GM21619 (cell line): ENCODE results near the gene FBN1.

ENCODE experiments used
- ATAC-seq: cut with Tn5 transposase; IDR thresholded peaks from one replicate; pipeline ENCODE4 v1.9.1; 2021; ENCODE audit not compliant: unreplicated experiment

Gene FBN1

GRCh38 chr15:48652510-48653076 is 7.1 kb upstream of the FBN1 start:
- no peak for ATAC-seq

GRCh38 chr15:48650931-48651330 is 5.4 kb upstream of the FBN1 start:
- ATAC-seq, result no peak

GRCh38 chr15:48647962-48648361 is 2.5 kb upstream of the FBN1 start:
- ATAC-seq, result no peak

- peak; percentile 0 for ATAC-seq
These were observed 822 bp upstream of the FBN1 start for GRCh38 chr15:48646331-48646730.

GRCh38 chr15:48644827-48645557 is 517 bp downstream of the FBN1 start:
- ATAC-seq, result peak; percentile 53

GRCh38 chr15:48644467-48644826 is 1.1 kb downstream of the FBN1 start:
- ATAC-seq, result peak; percentile 7

GRCh38 chr15:48643776-48644466 is 1.6 kb downstream of the FBN1 start:
- no peak for ATAC-seq

GRCh38 chr15:48643206-48643605 is 2.3 kb downstream of the FBN1 start:
- ATAC-seq, result no peak

GRCh38 chr15:48642795-48643194 is 2.7 kb downstream of the FBN1 start:
- ATAC-seq, result no peak

- no peak for ATAC-seq
These were observed 4.1 kb downstream of the FBN1 start for GRCh38 chr15:48641416-48641815.

- no peak for ATAC-seq
These were observed 6.5 kb downstream of the FBN1 start for GRCh38 chr15:48638963-48639362.

GRCh38 chr15:48637639-48638038 is 7.9 kb downstream of the FBN1 start:
- no peak for ATAC-seq

GRCh38 chr15:48636511-48636910 is 9.0 kb downstream of the FBN1 start:
- ATAC-seq, result no peak

- ATAC-seq, result no peak
These were observed 10.6 kb downstream of the FBN1 start for GRCh38 chr15:48634893-48635292.

GRCh38 chr15:48634096-48634495 is 11.4 kb downstream of the FBN1 start:
- no peak for ATAC-seq

- no peak for ATAC-seq
These were observed 12.9 kb downstream of the FBN1 start for GRCh38 chr15:48632651-48633050.

GRCh38 chr15:48631176-48631770 is 14.2 kb downstream of the FBN1 start:
- ATAC-seq, result peak; percentile 46

GRCh38 chr15:48630245-48630644 is 15.3 kb downstream of the FBN1 start:
- ATAC-seq, result peak; percentile 58

- no peak for ATAC-seq
These were observed 16.7 kb downstream of the FBN1 start for GRCh38 chr15:48628832-48629231.

GRCh38 chr15:48627260-48627940 is 18.1 kb downstream of the FBN1 start:
- no peak for ATAC-seq

GRCh38 chr15:48625126-48625525 is 20.4 kb downstream of the FBN1 start:
- no peak for ATAC-seq
